K562 (cell line): ENCODE results near the gene SKAP1. TPM values are rescaled to one million over a fixed set of nuclear protein-coding genes. Genes with fewer than 3 reads are reported as not detected.
A peak's percentile ranks its signal among the peaks of the same experiment; 100 is the strongest.

Experiments
- SPI1 ChIP-seq: IDR thresholded peaks from 2 replicates; pipeline ENCODE4 v1.6.1; 2011; ENCODE audit warnings: low read depth, low read length, control low read depth, borderline replicate concordance
- ZNF175 ChIP-seq: fragments of 200-800 bp; sonication (Bioruptor generic); IDR thresholded peaks from 2 replicates; pipeline ENCODE4 v1.6.1; 2016; ENCODE audit warnings: low read depth, mild to moderate bottlenecking, missing genetic modification characterization, missing compliant biosample characterization
- polyA plus RNA-seq, 8 experiments: library from polyadenylated mRNA; depleted of rRNA in 4 of 8; stranded (reverse) in 5 of 8; unstranded in 3 of 8; fragments of >200 nt; fragmentation: Nextera tagmentation in 2 of 8; fragmentation: Illumina TruSeq in 1 of 8; extraction: Ambion mirVana in 2 of 8; extraction: Trizol in 1 of 8; gene quantifications; 2 replicates each; pipeline versions ENCODE4 v1.2.1 to v1.2.3, GENCODE V29; 2011 to 2014; ENCODE audit warnings: inconsistent platforms in 1 of 8, missing spikeins in 1 of 8
- total RNA-seq, 7 experiments: library from RNA; depleted of rRNA in 6 of 7; stranded (reverse); fragments of >200 nt in 6 of 7; fragmentation: Illumina TruSeq in 2 of 7; extraction: Trizol in 2 of 7; gene quantifications; 2 replicates each; pipeline versions ENCODE4 v1.2.1 to v1.2.3, GENCODE V29; 2011 to 2021; ENCODE audit warnings: low replicate concordance in 1 of 7
- TF ChIP-seq, protein P1 (sequence below): fragments of 200-800 bp; sonication (Bioruptor generic); IDR thresholded peaks from 2 replicates; pipeline ENCODE4 v1.6.1; 2017; ENCODE audit warnings: missing genetic modification characterization, missing compliant biosample characterization
- TF ChIP-seq, protein P2 (sequence below): fragments of 450-650 bp; IDR thresholded peaks from 2 replicates; pipeline ENCODE4 v1.6.1; 2016; ENCODE audit warnings: missing biosample characterization, missing genetic modification characterization
- TF ChIP-seq, protein P3 (sequence below): fragments of 450-650 bp; formaldehyde crosslinking; IDR thresholded peaks from 2 replicates; pipeline ENCODE4 v1.4.0; 2020; ENCODE audit warnings: mild to moderate bottlenecking, mixed read lengths

SKAP1 gene
- total and polyA plus RNA-seq, 9 of the 15 experiments (the other 6 are each of a cell fraction or from before 2014, with no cell fraction given): 0.06 to 0.80 (median 0.10) TPM; not detected in 4

DNA sequence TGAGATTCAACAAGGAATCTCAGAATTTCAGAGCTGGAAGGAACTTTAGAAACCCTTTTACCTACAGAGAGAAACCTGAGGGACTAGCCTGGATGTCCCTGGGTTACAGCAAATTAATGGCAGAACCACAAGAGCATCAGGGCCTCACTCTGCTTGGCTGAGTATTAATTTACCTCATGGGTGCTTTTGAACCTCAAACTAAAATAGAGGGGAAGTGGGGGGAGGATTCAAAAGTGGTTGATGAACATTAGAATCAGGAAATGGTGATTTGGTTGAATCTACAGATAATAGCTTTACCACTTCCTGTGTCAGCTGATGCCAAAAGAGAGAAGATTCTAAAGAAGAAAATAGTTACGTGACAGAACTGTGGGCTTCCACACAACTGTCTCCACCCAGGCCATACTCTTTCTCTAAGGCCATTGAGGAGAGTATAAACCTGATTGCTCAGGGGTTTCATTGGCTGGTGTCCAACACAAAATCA is 11.3 kb upstream of the SKAP1 start (continued):
- TF ChIP-seq, protein P1, sequence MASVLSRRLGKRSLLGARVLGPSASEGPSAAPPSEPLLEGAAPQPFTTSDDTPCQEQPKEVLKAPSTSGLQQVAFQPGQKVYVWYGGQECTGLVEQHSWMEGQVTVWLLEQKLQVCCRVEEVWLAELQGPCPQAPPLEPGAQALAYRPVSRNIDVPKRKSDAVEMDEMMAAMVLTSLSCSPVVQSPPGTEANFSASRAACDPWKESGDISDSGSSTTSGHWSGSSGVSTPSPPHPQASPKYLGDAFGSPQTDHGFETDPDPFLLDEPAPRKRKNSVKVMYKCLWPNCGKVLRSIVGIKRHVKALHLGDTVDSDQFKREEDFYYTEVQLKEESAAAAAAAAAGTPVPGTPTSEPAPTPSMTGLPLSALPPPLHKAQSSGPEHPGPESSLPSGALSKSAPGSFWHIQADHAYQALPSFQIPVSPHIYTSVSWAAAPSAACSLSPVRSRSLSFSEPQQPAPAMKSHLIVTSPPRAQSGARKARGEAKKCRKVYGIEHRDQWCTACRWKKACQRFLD (CRISPR knock-in tag): no peak
- TF ChIP-seq ZNF175 (CRISPR knock-in tag): 0 out of 2 replicates have a peak, but pooled peaks have one; percentile 39
- 0 out of 2 replicates have a peak, but pooled peaks have one; percentile 22 for TF ChIP-seq SPI1
- TF ChIP-seq, protein P2, sequence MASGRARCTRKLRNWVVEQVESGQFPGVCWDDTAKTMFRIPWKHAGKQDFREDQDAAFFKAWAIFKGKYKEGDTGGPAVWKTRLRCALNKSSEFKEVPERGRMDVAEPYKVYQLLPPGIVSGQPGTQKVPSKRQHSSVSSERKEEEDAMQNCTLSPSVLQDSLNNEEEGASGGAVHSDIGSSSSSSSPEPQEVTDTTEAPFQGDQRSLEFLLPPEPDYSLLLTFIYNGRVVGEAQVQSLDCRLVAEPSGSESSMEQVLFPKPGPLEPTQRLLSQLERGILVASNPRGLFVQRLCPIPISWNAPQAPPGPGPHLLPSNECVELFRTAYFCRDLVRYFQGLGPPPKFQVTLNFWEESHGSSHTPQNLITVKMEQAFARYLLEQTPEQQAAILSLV: no peak
- TF ChIP-seq, protein P3, sequence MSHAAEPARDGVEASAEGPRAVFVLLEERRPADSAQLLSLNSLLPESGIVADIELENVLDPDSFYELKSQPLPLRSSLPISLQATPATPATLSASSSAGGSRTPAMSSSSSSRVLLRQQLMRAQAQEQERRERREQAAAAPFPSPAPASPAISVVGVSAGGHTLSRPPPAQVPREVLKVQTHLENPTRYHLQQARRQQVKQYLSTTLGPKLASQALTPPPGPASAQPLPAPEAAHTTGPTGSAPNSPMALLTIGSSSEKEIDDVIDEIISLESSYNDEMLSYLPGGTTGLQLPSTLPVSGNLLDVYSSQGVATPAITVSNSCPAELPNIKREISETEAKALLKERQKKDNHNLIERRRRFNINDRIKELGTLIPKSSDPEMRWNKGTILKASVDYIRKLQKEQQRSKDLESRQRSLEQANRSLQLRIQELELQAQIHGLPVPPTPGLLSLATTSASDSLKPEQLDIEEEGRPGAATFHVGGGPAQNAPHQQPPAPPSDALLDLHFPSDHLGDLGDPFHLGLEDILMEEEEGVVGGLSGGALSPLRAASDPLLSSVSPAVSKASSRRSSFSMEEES (CRISPR knock-in tag): no peak
- TF ChIP-seq, all 486 proteins: peak for 5
